Measurements from ENCODE around the gene PHF13.

Gene PHF13

DNA sequence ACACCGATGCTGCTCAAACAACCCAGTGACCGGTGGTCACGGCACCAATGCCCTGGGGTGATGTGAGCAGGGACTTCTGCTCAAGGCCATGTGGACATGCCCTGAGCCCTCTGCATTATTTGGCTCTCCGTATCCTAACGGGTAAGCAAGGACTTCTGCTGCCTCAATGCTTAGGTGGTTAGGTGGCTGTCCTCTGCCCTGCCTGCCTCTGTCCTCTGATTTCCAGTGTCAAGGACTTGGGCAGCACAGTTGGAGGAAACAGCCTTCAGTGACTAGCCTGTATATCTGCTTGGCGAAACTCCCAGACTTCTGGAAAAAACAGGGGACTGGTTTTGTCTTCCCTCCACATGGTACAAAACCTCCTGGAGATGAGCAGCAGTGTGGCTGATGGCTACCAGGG, 53.6 kb downstream of the PHF13 start:
- no peak for DNase-seq

DNA sequence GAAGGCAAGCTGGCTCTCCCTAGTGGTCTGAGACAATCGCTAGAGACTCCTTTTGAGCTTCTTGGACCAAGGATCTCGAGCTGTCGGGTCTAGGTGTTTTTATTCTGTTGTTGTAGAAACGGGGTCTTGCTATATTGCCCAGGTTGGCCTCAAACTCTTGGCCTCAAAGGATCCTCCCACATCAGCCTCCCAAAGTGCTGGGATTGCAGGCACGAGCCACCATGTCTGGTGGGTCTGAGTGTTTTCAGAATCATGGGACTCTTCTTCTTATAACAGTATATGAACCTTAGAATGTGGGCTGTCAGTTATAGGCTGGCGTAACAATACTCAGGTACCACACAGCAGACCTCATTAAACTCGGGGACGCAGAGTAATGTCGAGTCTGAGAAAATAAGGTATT, 55.0 kb downstream of the PHF13 start:
- no peak for DNase-seq

DNA sequence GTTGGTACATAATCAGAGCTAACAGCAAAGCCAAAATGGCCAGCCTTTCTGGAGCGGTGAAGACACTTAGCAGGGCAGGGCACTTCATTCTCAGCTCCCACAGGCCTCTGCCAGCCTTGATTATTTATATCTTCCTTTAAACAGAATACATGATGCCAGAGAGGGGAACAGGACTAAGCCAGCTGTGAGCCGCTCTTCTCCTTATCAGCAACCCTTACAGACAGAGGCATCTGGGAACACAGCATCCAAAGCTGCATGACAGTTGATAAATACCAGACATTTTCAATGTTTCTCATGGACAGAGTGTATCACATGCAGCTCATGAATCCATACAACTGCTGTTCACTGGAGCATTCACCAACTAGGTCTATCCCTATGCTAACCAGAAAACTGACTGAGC, 59.0 kb downstream of the PHF13 start:
- DNase-seq: no peak
